Dermis microvascular lymphatic vessel endothelial cell (primary cell): ENCODE measurements around the gene UPK2. TPM values are rescaled to one million over a fixed set of nuclear protein-coding genes. Genes with fewer than 3 reads are reported as not detected.
A peak's percentile ranks its signal among the peaks of the same experiment; 100 is the strongest.

ENCODE experiments used
- DNase-seq, 2 donors: peaks; one replicate each; pipeline versions ENCODE4 v3.0.0 to v3.0.0-alpha.2; 2010; ENCODE audit warnings: low read depth in 2 of 2
- total RNA-seq: library from RNA; depleted of rRNA; stranded (reverse); fragments of >200 nt; gene quantifications from 2 replicates; pipeline ENCODE4 v1.2.1, GENCODE V29; 2014

UPK2 gene
- total RNA-seq: not detected in 2 replicates

DNA sequence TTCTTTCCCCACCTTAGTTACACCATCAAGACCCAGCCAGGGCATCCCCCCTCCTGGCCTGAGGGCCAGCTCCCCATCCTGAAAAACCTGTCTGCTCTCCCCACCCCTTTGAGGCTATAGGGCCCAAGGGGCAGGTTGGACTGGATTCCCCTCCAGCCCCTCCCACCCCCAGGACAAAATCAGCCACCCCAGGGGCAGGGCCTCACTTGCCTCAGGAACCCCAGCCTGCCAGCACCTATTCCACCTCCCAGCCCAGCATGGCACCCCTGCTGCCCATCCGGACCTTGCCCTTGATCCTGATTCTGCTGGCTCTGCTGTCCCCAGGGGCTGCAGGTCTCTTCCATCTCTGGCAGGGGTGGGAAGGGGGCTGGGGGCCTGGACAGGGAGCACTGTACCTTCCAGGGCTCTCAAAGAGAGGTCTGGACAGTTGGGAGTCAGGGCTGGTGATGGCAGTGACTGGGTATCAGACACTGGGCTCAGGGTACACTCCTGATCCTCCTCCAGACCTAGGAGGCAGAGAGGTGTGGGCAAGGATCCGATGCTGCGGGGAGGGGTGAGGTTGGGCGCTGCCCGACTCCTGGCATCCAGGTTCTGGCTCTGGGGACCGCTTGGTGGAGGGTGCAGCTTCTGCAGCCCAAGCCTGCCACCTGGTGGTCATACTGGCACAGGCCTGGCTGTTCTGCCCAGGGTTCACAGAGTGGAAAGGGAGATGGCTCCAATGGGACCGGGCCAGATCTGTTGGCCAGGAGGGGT, at the start of gene UPK2:
UPK2 (plus strand) TSS at position 205 of the 753 bp plus-strand sequence; CDS start at position 258, 53 bp downstream.
- peak; percentile 62 to 80 for DNase-seq

- DNase-seq: peak; percentile 59 to 79
These were observed 48.8 kb upstream of the UPK2 start for GRCh38 chr11:118907051-118908042.

GRCh38 chr11:118908264-118908663, 47.8 kb upstream of the UPK2 start:
- DNase-seq: no peak

DNA sequence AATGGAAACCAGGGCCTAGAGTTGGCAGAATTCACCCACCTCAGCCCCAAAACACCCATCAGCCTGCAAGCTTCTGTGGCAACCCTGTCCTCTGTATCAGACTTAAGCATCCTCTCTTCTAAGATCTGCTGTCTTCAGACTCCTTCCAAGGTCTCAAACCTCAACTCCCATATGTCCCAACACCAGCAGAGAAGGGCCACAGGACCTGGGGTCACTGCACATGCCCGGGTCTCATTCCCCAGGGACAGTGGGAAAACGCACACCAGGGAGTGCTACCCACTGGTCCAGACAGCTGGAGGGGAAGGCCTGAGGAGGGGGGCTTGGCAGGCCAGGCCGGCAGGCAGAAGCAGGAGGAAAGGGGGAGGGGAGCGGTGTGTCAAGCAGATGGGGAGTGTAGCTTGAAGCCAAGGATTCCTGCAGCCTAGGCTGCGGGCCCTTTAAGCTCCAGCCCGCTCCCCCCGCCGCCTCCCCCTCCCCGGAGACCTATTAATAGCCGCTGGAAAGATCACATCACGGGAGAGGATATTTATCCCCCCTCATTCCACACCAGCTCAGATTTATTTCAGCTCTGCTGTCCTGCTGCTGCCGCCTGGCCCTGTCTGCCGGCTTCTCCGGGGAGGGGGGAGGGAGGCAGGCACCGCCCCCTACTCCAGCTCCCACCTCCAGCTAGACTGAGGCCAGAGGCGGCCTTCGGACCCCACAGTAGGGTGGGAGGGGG, 47.0 kb upstream of the UPK2 start:
- peak; percentile 66 to 85 for DNase-seq

DNA sequence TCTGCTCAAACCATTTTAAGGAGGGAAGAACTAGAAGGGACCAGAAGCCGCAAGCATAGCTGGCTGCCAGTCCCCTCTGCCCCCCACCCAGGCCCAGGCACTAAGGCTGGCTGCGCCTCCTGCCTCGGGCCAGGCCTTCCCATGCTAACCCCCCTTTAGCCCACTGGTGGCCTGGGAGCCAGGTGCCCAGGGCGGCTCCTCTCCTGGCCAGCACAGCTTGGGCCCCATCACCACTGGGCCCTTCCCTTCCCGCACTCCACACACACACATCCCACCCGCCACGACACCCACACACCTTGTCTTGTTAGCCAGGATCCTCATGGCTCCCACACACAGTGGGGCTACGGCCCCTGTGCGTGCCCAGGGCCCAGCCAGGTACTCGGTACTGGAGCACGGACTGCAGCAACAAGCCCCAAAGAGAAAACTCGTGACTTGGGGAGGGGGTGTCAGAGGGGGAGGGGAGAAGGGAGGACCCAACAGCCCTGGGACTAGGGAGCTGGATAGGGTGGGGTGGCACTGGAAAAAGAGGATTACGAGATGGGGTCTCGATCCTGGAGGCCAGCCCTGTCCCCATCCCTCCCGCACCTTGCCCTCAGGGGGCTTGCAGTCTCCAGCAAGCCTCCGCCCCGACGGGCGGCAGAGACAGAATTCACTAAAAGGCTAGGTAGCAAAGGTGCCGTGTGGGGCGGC, 46.3 kb upstream of the UPK2 start:
- no peak for DNase-seq

DNA sequence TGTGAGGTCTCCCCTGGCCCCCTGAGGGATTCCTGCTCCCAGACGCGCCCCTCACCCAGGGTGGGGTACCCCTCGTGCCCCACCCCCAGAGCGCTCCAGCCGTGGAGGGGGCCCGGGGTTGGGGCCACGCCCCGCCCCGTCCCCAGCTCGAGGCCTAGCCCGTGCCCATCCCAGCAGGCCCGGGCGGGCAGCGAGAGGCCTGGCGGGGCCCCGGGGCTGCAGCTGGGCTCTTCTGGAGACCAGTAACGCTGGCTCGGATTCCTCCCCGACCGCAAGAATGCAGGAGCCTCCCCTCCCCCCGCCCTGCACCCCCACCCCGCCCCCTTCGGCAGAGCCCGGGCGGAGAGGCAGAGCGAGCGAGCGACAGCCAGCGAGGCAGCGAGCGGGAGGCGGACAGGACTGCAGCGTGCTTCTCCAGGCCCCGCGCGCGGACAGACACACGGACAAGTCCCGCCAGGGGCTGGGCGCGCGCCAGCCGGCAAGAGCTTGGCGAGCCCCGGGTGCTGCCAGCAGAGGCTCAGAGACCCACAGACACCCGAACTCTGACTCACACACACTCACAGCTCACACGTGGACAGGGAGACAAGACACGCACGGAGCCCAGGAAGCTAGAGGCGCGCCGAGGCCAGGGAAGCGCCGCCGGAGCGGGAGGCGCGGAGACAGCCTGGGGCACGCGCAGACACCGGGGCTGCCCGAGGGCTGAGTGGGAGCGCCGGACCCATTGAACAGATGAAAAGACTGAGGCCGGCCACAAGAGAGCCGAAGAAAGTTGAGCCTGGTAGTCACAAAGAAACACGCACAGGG, 45.6 kb upstream of the UPK2 start:
- DNase-seq: peak in 1 of 2 donors; percentile 69

DNA sequence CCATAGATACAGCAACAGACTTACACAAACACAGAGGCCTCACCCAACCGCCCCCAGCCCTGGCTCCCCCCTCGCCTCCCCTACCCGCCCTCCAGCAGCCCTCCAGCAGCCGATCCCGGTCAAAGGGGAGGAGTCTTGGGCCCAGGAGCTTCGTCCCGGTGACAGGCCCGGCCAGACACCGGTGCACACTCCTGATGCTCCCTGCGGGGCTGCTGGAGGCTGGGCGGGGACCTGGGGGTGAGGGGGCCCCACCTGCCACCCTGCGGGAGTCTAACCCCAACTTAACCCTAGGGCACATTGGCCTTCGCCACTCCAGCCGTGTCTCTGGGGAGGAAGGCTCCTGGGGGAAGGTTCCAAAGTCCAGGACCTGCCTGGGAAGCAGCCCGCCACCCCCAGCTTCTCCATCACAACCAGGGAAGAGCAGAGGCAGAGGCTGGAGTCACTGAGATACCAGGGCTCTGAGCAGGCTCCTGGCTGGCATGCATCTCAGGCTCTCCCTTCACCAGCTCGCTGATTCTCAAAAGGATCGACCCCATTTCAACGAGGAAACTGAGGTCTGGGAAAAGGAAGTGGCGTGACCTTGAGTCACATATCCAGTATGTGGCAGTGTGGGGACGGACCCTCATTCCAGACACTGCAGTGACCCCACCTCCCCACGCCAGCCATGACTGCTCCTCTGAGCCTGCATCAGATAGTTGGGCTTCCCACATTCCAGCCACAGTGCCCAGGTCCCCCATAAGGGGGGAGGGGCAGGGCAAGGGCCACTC, 44.8 kb upstream of the UPK2 start:
- DNase-seq: peak in 1 of 2 donors; percentile 54

- DNase-seq: peak in 1 of 2 donors; percentile 89
These were observed 44.0 kb upstream of the UPK2 start for GRCh38 chr11:118911880-118912741.

DNA sequence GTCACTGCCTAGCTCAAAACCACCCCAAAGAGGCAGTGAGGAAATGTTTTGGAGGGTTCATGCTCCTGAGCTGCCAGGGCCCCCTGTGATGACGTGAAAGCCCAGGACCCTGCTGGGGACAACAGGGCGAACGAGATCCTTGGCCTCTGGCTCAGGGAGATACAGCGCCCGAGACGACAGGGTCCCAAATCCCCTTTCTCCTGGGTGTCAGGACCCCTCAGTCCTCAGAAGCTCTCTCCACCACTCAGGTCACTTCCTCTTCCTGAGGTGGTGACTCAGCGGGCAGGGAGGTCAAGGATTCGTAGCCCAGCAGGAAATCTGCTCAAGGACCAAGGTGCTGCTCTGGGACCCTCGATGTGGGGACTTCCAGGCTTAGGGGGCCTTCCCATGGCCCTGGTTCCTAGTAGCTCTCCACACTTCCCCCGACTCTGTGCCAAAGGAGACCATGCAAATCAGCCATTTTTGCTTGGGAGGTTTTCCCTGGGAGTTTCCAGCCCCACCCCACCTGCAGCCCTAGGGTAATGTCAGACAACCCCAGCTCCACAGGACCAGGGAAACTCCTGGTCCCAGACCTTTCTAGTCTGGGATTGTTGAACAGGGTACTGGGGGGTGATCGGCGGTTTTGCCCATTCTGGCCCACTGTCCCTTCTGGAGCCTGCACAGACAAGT, 43.2 kb upstream of the UPK2 start:
- DNase-seq: peak in 1 of 2 donors; percentile 67

DNA sequence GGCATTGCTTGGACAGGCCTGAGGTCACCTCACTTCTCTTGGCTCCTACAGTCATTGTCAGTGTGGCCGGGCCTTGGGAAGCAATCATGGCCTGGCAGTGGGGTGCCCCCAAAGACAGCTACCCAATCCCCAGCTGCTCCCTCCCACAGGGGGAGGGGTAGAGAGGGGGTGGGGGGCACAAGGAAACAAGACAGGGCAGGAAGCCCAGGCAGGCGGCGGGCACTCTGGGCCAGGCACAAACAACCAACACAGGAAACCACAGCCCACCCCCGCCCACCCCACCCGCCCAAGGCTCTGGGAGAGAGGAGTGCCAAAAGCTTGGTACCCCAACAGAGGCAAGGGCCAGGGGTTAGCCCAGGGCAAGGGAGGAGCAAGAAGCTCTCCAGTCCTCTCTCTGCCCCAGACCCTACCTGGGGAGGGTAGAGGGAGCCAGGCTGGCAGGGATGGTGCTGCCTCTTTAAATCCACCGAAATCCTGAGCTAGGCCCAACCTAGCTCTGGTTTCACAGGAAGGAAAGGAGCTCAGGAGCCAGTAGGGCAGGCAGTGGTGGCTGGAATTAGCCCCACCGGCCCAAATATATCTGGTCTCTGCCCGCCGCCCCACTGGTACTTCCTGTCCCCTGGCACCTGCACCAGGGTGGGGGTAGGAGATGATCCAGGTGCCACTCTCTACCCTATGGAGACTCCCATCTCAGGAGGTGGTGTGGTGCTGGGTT, 42.5 kb upstream of the UPK2 start:
- peak in 1 of 2 donors; percentile 37 for DNase-seq

DNA sequence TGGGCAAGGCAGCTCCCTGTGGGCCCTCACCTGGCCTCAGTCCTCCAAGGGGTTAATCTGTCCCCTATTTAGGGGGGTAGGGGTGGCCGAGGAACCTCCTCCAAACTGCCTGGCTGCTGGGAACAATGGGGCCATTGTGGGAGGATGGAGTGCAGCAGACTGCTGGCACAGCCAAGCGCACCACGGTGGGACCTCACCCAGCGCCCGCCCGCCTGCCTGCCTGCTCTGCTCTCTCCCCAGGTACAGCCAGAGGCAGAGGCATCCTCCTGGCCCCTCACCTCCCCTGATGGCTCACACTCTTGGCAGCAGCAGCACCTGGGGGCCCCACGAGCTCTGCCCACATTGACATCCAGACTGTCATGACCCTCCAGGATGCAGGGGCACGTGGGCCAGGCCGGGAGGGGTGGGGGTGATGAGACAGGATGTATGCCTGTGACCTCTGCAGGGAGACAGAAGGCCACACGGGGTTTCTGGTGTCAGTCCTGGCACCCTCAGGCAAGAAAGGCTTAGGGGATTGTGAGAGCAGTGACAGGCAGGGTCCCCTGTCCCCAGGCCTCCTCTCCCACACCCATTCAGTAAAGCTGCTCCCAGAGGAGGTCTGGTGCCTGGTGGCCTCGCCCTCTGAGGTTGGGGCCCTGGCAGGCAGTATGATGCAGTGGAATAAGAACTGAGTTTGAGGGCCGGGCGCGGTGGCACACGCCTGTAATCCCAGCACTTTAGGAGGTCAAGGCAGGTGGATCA, 41.8 kb upstream of the UPK2 start:
- peak in 1 of 2 donors; percentile 29 for DNase-seq

DNA sequence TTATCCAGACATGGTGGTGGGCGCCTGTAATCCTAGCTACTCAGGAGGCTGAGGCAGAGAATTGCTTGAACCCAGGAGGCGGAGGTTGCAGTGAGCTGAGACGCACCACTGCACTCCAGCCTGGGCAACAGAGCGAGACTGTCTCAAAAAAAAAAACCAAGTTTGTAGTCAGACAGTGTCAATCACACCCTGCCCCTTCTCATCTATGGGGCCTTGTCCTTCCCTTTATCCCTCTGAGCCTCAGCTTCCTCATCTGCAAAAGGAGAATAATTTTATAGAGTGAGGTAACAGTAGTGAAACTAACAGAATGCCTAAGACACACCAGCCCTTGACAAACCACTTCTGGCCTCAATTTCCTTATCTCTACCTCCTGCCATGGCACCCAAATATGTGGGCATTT, 41.1 kb upstream of the UPK2 start:
- DNase-seq: no peak

DNA sequence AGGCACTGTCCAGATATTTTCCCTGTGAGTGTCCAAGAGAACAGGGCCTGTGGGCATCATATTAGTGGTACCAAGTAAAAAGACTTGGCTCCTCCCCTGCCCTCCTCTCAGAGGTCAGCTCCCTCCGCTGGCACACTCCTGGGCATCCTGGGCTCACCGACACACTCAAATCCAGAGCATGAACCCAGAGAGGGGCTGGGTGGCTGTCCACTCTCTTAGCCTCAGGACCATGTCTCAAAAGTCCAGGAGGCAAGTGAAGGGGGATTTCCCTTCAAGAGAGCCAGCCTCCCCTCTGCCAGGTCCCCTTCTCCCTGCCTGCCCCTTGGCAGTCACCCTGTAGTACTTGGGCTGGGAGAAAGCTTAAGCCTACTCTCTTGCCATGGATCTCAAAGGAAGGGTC, 40.7 kb upstream of the UPK2 start:
- no peak for DNase-seq

- DNase-seq: no peak
These were observed 39.9 kb upstream of the UPK2 start for GRCh38 chr11:118915941-118916841.

GRCh38 chr11:118916842-118917388, 39.2 kb upstream of the UPK2 start:
- DNase-seq: no peak
